GM23248 (cell line): ENCODE data around the gene FN1.

ENCODE experiments used
- EZH2 ChIP-seq: fragments of 200-600 bp; sonication (generic); IDR thresholded peaks from 2 replicates; pipeline ENCODE4 v1.6.1; 2018; ENCODE audit warnings: antibody characterized with exemption, mild to moderate bottlenecking; ENCODE audit not compliant: insufficient read depth, poor library complexity, severe bottlenecking
- EZH2phosphoT487 ChIP-seq: fragments of 200-600 bp; sonication (generic); IDR thresholded peaks from 2 replicates; pipeline ENCODE4 v1.6.1; 2018; ENCODE audit warnings: antibody characterized with exemption, moderate library complexity, mild to moderate bottlenecking, low read depth; ENCODE audit not compliant: insufficient read depth

DNA sequence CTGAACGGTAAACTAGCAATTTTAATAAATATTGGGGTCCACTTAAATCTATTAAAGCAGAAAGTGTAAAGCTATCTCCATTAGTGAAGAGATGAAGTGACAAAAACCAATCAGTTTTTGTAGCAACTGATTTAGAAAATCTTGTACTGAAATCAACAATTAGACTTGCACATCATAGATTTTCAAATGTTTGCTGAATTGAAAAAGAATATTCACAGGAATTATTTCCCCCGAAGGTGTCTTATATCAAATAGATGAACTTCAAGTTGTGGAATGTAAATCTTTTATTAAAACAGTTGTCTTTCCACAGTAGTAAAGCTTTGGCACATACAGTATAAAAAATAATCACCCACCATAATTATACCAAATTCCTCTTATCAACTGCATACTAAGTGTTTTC is 75.3 kb downstream of the FN1 start:
- TF ChIP-seq EZH2phosphoT487 (no peak), EZH2 (no peak)
